Stimulated activated CD4-positive, alpha-beta T cell treated with anti-CD3 and anti-CD28 coated beads, Interleukin-12 subunit alpha, Interleukin-12 subunit beta, amount 100 ng/mL, for 24 hours (primary cell): ENCODE results near the gene POLR2E.

ENCODE experiments used
- DNase-seq, 2 experiments: peaks; one replicate each; pipeline ENCODE4 v3.0.0-alpha.2; 2020; ENCODE audit warnings: low read depth in 2 of 2

Gene POLR2E

GRCh38 chr19:1098177-1099051 lies 3.2 kb upstream of the POLR2E start:
- no peak for DNase-seq

- DNase-seq: no peak
These were observed 2.6 kb upstream of the POLR2E start for GRCh38 chr19:1097810-1098176.

- DNase-seq: no peak
These were observed 559 bp downstream of the POLR2E start for GRCh38 chr19:1094655-1094977.

- no peak for DNase-seq
These were observed 1.2 kb downstream of the POLR2E start for GRCh38 chr19:1093811-1094553.

- no peak for DNase-seq
These were observed 1.8 kb downstream of the POLR2E start for GRCh38 chr19:1093330-1093729.

- DNase-seq: no peak
These were observed 3.5 kb downstream of the POLR2E start for GRCh38 chr19:1091544-1092175.

- no peak for DNase-seq
These were observed 4.2 kb downstream of the POLR2E start for GRCh38 chr19:1090731-1091543.

- no peak for DNase-seq
These were observed 5.3 kb downstream of the POLR2E start for GRCh38 chr19:1089891-1090290.

- no peak for DNase-seq
These were observed 5.9 kb downstream of the POLR2E start for GRCh38 chr19:1089126-1089771.

- no peak for DNase-seq
These were observed 6.7 kb downstream of the POLR2E start for GRCh38 chr19:1088416-1089010.

- DNase-seq: no peak
These were observed 7.3 kb downstream of the POLR2E start for GRCh38 chr19:1087813-1088415.

GRCh38 chr19:1086613-1087012 lies 8.6 kb downstream of the POLR2E start:
- DNase-seq: no peak

GRCh38 chr19:1085676-1086442 lies 9.3 kb downstream of the POLR2E start:
- DNase-seq: no peak

- no peak for DNase-seq
These were observed 10.0 kb downstream of the POLR2E start for GRCh38 chr19:1085053-1085658.

- DNase-seq: no peak
These were observed 10.9 kb downstream of the POLR2E start for GRCh38 chr19:1084024-1084868.

- DNase-seq: no peak
These were observed 12.0 kb downstream of the POLR2E start for GRCh38 chr19:1082928-1083816.

- peak in 1 of 2 experiments; percentile 75 for DNase-seq
These were observed 12.8 kb downstream of the POLR2E start for GRCh38 chr19:1082165-1082927.
